Brain microvascular endothelial cell (primary cell): ENCODE data around the gene ASCL5.

Source experiments
- DNase-seq: peaks from one replicate; pipeline ENCODE4 v3.0.0-alpha.2; 2020
- H3K27ac ChIP-seq: fragments of 250-450 bp; sonication (Bioruptor Pico); 2 replicates; pipeline ENCODE4 v1.5.1; 2020; ENCODE audit warnings: mild to moderate bottlenecking, moderate library complexity
- H3K27me3 ChIP-seq: fragments of 250-450 bp; sonication (Bioruptor Pico); replicated peaks from 2 replicates; pipeline ENCODE4 v1.5.1; 2020; ENCODE audit warnings: mild to moderate bottlenecking
- H3K36me3 ChIP-seq: fragments of 250-450 bp; sonication (Bioruptor Pico); replicated peaks from 2 replicates; pipeline ENCODE4 v1.5.1; 2020; ENCODE audit warnings: mild to moderate bottlenecking
- H3K4me3 ChIP-seq: 2 replicates; pipeline ENCODE4 v1.5.1; 2011; ENCODE audit warnings: low read depth, mild to moderate bottlenecking, control low read depth, low read length, moderate library complexity
- CTCF ChIP-seq: IDR thresholded peaks from 2 replicates; pipeline ENCODE4 v1.5.1; 2011; ENCODE audit warnings: low read depth, mild to moderate bottlenecking, moderate library complexity, low read length, control low read depth, inconsistent platforms; ENCODE audit errors: missing control alignments
- in situ Hi-C: cut with HindIII; loops from 2 replicates; pipeline ENCODE4 v1.10.0; 2017; ENCODE audit warnings: low sequenced_read_pairs, low pct_ligation_motif_present

Gene ASCL5

GRCh38 chr1:201066986-201067385, 60.0 kb downstream of the ASCL5 start:
- no peak overlapping the region for H3K4me3 ChIP-seq
- no peaks in the 10 kb centered on the region for H3K27me3 ChIP-seq
- TF ChIP-seq CTCF = no peak
- in situ Hi-C loops = no loop called here
- no peaks in the 10 kb centered on the region for H3K36me3 ChIP-seq
- H3K27ac ChIP-seq = no peak overlapping the region
- no peak for DNase-seq

DNA sequence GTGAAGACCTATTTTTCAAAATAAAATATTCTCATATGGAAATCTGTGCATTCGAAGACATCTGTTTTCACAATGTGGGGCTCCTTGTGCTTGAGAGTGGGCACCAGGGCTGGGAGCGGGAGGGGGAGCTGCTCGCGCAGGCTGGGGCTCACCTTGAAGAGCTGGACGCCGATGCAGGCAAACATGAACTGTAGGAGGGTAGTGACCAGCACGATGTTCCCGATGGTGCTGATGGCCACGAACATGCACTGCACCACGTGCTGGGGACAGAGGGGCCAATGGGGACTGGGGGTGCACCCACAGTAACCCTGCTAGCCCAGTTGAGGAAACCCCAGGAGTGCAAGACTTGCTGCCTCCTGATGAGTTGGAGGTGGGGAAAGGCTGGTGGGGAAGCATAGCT, 61.3 kb downstream of the ASCL5 start:
- Histone ChIP-seq H3K27me3 (no peaks in the 10 kb centered on the region), H3K4me3 (no peak overlapping the region), H3K27ac (no peak overlapping the region), H3K36me3 (no peaks in the 10 kb centered on the region)
- no peak for DNase-seq
- TF ChIP-seq CTCF = no peak
- in situ Hi-C loops = no loop called here

GRCh38 chr1:201064806-201065205, 62.2 kb downstream of the ASCL5 start:
- no peak for DNase-seq
- no peaks in the 10 kb centered on the region for H3K36me3 ChIP-seq
- in situ Hi-C loops = no loop called here
- no peaks in the 10 kb centered on the region for H3K27me3 ChIP-seq
- H3K27ac ChIP-seq = no peak overlapping the region
- TF ChIP-seq CTCF = no peak
- H3K4me3 ChIP-seq = no peak overlapping the region
